Adrenal gland (tissue), 12 donors: ENCODE results near the gene CD74. TPM values are rescaled to one million over a fixed set of nuclear protein-coding genes. Genes with fewer than 3 reads are reported as not detected.

Source experiments
- DNase-seq, 7 donors: peaks; one replicate each; pipeline ENCODE4 v3.0.0-alpha.2; 2019 to 2020
- H3K27ac ChIP-seq, 5 donors: fragments of 200-600 bp; sonication (generic) in 4 of 5; 1 replicate in 3 of 5; 2 replicates in 2 of 5; pipeline versions ENCODE4 v1.5.1 to v1.8.0; 2016 to 2020; ENCODE audit warnings: mild to moderate bottlenecking in 1 of 5
- H3K27me3 ChIP-seq: fragments of 200-600 bp; 2 replicates; pipeline ENCODE4 v1.8.0; 2021
- H3K36me3 ChIP-seq, 2 donors: fragments of 200-600 bp; replicated peaks in 1 of 2; 1 replicate in 1 of 2; 2 replicates in 1 of 2; pipeline versions ENCODE4 v1.5.1 to v1.8.0; 2018 to 2022
- H3K4me1 ChIP-seq, 2 donors: fragments of 200-600 bp; replicated peaks in 1 of 2; 1 replicate in 1 of 2; 2 replicates in 1 of 2; pipeline versions ENCODE4 v1.5.1 to v1.8.0; 2018 to 2021
- H3K4me3 ChIP-seq, 4 donors: fragments of 200-600 bp; sonication (generic) in 3 of 4; one replicate each; pipeline ENCODE4 v1.5.1; 2016 to 2018
- H3K9me3 ChIP-seq, 3 donors: fragments of 200-600 bp; sonication (generic) in 1 of 3; replicated peaks in 1 of 3; 1 replicate in 2 of 3; 2 replicates in 1 of 3; pipeline versions ENCODE4 v1.5.1 to v1.8.0; 2016 to 2021
- CTCF ChIP-seq, 6 experiments: fragments of 450-650 bp in 4 of 6; fragments of 200-600 bp in 2 of 6; sonication (generic) in 1 of 6; IDR thresholded peaks; 1 replicate in 5 of 6; 2 replicates in 1 of 6; pipeline versions ENCODE4 v1.5.1 to v1.8.0; 2016 to 2021; ENCODE audit warnings: antibody characterized with exemption in 6 of 6, mild to moderate bottlenecking in 2 of 6, moderate library complexity in 1 of 6
- POLR2A ChIP-seq, 2 donors: fragments of 450-650 bp; IDR thresholded peaks; one replicate each; pipeline ENCODE4 v1.6.1; 2017; ENCODE audit warnings: antibody characterized with exemption in 2 of 2, mild to moderate bottlenecking in 2 of 2, moderate library complexity in 1 of 2
- WGBS, 4 donors: extraction: QIAGEN DNeasy Blood & Tissue Kit in 2 of 4; methylation state at CpG; one replicate each; pipeline versions ENCODE4 v1.1.5 to v1.1.7; 2013 to 2017; 5-methylcytosine and 5-hydroxymethylcytosine counted together
- intact Hi-C, 2 donors: fragments of 100-400 bp; cut with DNase I; formaldehyde crosslinking; loops; one replicate each; pipeline versions ENCODE4 v1.14.1 to v1.15.0; 2022 to 2023
- polyA plus RNA-seq, 3 donors: library from polyadenylated mRNA; stranded (reverse); fragments of 200-250 nt in 2 of 3; fragments of 350-450 nt in 1 of 3; fragmentation: Illumina TruSeq in 1 of 3; extraction: RNeasy Lipid Tissue Mini Kit (QIAGEN cat#74804) in 1 of 3; gene quantifications; one replicate each; pipeline ENCODE4 v1.2.3, GENCODE V29; 2013 to 2014
- total RNA-seq, 9 donors: library from RNA; depleted of rRNA in 4 of 9; stranded (reverse); fragments of >200 nt in 4 of 9; fragments of 120-200 nt in 1 of 9; fragmentation: NEBNext Ultra II Directional in 1 of 9; extraction: Animal tissue kit (Norgen Biotek cat#: 25700) in 1 of 9; gene quantifications; one replicate each; pipeline versions ENCODE4 v1.1.0 to v1.2.4, GENCODE V29; 2013 to 2023
- donor health status: healthy with polysubstance abuse.
- donor health status: Bipolar disorder and iron deficiency.
- donor health status: DM: yes; HTN: yes; CAD: no.
- donor health status: DM: no; HTN: no; CAD: no.
- donor health status: DM: no; HTN: no; CAD: no.
- donor health status: DM: yes; HTN: yes; CAD: no.

The CD74 gene
- total and polyA plus RNA-seq, 12 donors, result 71.4 to 3,185 (median 1,084) TPM

- intact Hi-C loops, result no loop called here
- 19 to 28% (median 20%) methylated on average over 4 of the region's 4 CpGs for WGBS, 4 donors
- H3K9me3 ChIP-seq, result no peaks in the 10 kb centered on the region
- H3K4me1 ChIP-seq, result peaks cover 23 to 28% of the 10 kb centered on the region in 2 donors
- peak; percentile 72 to 91 (median 82) for DNase-seq
- H3K27me3 ChIP-seq, result no peaks in the 10 kb centered on the region
- peak overlapping the region; percentile 81 to 98 (median 88) for H3K27ac ChIP-seq
- TF ChIP-seq POLR2A (IDR thresholded peaks at IDR 0.05) (peak; percentile 32 to 40), CTCF (IDR thresholded peaks at IDR 0.05) (peak in 1 of 6 experiments; percentile 1)
- peak overlapping the region in 2 of 4 donors; percentile 14 to 60 for H3K4me3 ChIP-seq
- H3K36me3 ChIP-seq, result peaks cover 0 to 12% of the 10 kb centered on the region in 2 donors
These were observed 2.0 kb downstream of the CD74 start for GRCh38 chr5:150410524-150411244.

- H3K27ac ChIP-seq, result peak overlapping the region; percentile 76 to 98 (median 88)
- peak; percentile 86 to 96 (median 92) for DNase-seq
- H3K27me3 ChIP-seq, result no peaks in the 10 kb centered on the region
- intact Hi-C loops, result no loop called here
- 4 to 15% (median 11%) methylated on average over 11 to 15 of the region's 15 CpGs for WGBS, 4 donors
- peaks cover 23 to 28% of the 10 kb centered on the region in 2 donors for H3K4me1 ChIP-seq
- TF ChIP-seq POLR2A (IDR thresholded peaks at IDR 0.05) (peak in 1 of 2 donors; percentile 51), CTCF (IDR thresholded peaks at IDR 0.05) (no peak)
- H3K36me3 ChIP-seq, result peaks cover 0 to 20% of the 10 kb centered on the region in 2 donors
- H3K4me3 ChIP-seq, result peak overlapping the region in 1 of 4 donors; percentile 60
- H3K9me3 ChIP-seq, result no peaks in the 10 kb centered on the region
These were observed 2.8 kb downstream of the CD74 start for GRCh38 chr5:150409638-150410523.

- H3K9me3 ChIP-seq, result no peaks in the 10 kb centered on the region
- WGBS, 4 donors, result 71 to 83% (median 81%) methylated on average over 3 to 8 of the region's 8 CpGs
- no peak for DNase-seq
These were observed 4.3 kb downstream of the CD74 start for GRCh38 chr5:150408231-150408943.

More at GRCh38 chr5:150408231-150408943, 4.3 kb downstream of the CD74 start:
- Histone ChIP-seq H3K4me1 (peaks cover 29 to 30% of the 10 kb centered on the region in 2 donors), H3K36me3 (peaks cover 0 to 31% of the 10 kb centered on the region in 2 donors), H3K4me3 (peak overlapping the region in 1 of 4 donors; percentile 60), H3K27ac (peak overlapping the region in 3 of 5 donors; percentile 30 to 64 (median 52)), H3K27me3 (no peaks in the 10 kb centered on the region)
- intact Hi-C loops, result no loop called here
- TF ChIP-seq CTCF (IDR thresholded peaks at IDR 0.05) (no peak), POLR2A (IDR thresholded peaks at IDR 0.05) (no peak)
